ENCODE measurements around the gene CENPE. TPM values are rescaled to one million over a fixed set of nuclear protein-coding genes. Genes with fewer than 3 reads are reported as not detected.

Gene CENPE
- total and polyA plus RNA-seq, 2 donors (not counting 3 experiments of a cell fraction or from before 2014, with no cell fraction given) = 1.7 to 50.8 TPM

- DNase-seq (ENCODE audit: low read depth, low spot score) = no peak
- ChIA-PET CTCF (no interaction called here), POLR2A (no interaction called here)
- peaks cover 0 to 20% of the 10 kb centered on the region in 2 experiments for H3K36me3 ChIP-seq (ENCODE audit: control insufficient read depth in 2 of 2, extremely low read depth in 1 of 2, insufficient read depth in 2 of 2, low read length in 2 of 2)
- H2AFZ ChIP-seq (ENCODE audit: low read depth, low read length) = no peak overlapping the region
- dilution Hi-C loops (cut with MboI; ENCODE audit: extremely low pct_ligation_motif_present, low sequenced_read_pairs) = no loop called here
- no peak overlapping the region for H3K27ac ChIP-seq (ENCODE audit: insufficient read depth, low read depth, low read length)
- BruUV-seq (replicated peaks) = TSS peak; percentile 80
- no peak for FAIRE-seq
- no peaks in the 10 kb centered on the region for H3K4me1 ChIP-seq (ENCODE audit: control insufficient read depth, extremely low read depth, insufficient read depth, low read length)
- intact Hi-C loops (cut with micrococcal nuclease) = no loop called here
- H3K79me2 ChIP-seq (ENCODE audit: control insufficient read depth, insufficient read depth, low read length) = peaks cover 4% of the 10 kb centered on the region
- H3K4me2 ChIP-seq (ENCODE audit: insufficient read depth, low read length) = no peak overlapping the region
- H4K20me1 ChIP-seq (replicated peaks; ENCODE audit: control insufficient read depth, extremely low read depth, insufficient read depth, low read length) = no peaks in the 10 kb centered on the region
- no peaks in the 10 kb centered on the region for H3K27me3 ChIP-seq (ENCODE audit: control insufficient read depth in 2 of 2, insufficient read depth in 2 of 2, low read length in 2 of 2)
- no peaks in the 10 kb centered on the region for H3K9me3 ChIP-seq (replicated peaks; ENCODE audit: control insufficient read depth, insufficient read depth, low read length)
- no peak overlapping the region for H3K9ac ChIP-seq (replicated peaks; ENCODE audit: extremely low read depth, insufficient read depth, low read length)
- H3K4me3 ChIP-seq (replicated peaks in 1 of 3; ENCODE audit: insufficient read depth in 1 of 3, low read depth in 1 of 3, low read length in 3 of 3) = no peak overlapping the region
- TF ChIP-seq GATA2 (IDR thresholded peaks at IDR 0.05; ENCODE audit: insufficient read depth, insufficient read length, low read depth, low read length) (no peak), FOS (IDR thresholded peaks at IDR 0.05; ENCODE audit: borderline replicate concordance, insufficient read depth, low read length) (no peak), POLR2A (IDR thresholded peaks at IDR 0.05; ENCODE audit: low read depth, low read length) (no peak), JUN (IDR thresholded peaks at IDR 0.05; ENCODE audit: borderline replicate concordance, insufficient read depth, insufficient read length, low read depth) (no peak), MYC (IDR thresholded peaks at IDR 0.05; ENCODE audit: low read depth, low read length) (no peak), POLR2AphosphoS5 (IDR thresholded peaks at IDR 0.05; ENCODE audit: insufficient read depth, low read depth, low read length) (no peak), EZH2 (IDR thresholded peaks at IDR 0.05; ENCODE audit: borderline replicate concordance, low read depth, low read length, severe bottlenecking) (no peak)
- TF ChIP-seq, protein P1, sequence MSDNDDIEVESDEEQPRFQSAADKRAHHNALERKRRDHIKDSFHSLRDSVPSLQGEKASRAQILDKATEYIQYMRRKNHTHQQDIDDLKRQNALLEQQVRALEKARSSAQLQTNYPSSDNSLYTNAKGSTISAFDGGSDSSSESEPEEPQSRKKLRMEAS (IDR thresholded peaks at IDR 0.05; ENCODE audit: insufficient read depth, insufficient read length) = no peak
- TF ChIP-seq, protein P2, sequence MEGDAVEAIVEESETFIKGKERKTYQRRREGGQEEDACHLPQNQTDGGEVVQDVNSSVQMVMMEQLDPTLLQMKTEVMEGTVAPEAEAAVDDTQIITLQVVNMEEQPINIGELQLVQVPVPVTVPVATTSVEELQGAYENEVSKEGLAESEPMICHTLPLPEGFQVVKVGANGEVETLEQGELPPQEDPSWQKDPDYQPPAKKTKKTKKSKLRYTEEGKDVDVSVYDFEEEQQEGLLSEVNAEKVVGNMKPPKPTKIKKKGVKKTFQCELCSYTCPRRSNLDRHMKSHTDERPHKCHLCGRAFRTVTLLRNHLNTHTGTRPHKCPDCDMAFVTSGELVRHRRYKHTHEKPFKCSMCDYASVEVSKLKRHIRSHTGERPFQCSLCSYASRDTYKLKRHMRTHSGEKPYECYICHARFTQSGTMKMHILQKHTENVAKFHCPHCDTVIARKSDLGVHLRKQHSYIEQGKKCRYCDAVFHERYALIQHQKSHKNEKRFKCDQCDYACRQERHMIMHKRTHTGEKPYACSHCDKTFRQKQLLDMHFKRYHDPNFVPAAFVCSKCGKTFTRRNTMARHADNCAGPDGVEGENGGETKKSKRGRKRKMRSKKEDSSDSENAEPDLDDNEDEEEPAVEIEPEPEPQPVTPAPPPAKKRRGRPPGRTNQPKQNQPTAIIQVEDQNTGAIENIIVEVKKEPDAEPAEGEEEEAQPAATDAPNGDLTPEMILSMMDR (IDR thresholded peaks at IDR 0.05; ENCODE audit: extremely low read depth in 1 of 2, insufficient read depth in 1 of 2, low read depth in 1 of 2, low read length in 2 of 2) = no peak
- no peaks in the 10 kb centered on the region for H3K9me1 ChIP-seq (replicated peaks; ENCODE audit: control insufficient read depth, extremely low read depth, insufficient read depth, low read length)
Measured at GRCh38 chr4:103158760-103159159, 39.4 kb downstream of the CENPE start.

Data from endothelial cell of umbilical vein (primary cell).